ENCODE data around the gene NNMT. TPM values are rescaled to one million over a fixed set of nuclear protein-coding genes. Genes with fewer than 3 reads are reported as not detected.

NNMT gene
- total and polyA plus RNA-seq, 8 donors = 4.8 to 139 (median 61.9) TPM

DNA sequence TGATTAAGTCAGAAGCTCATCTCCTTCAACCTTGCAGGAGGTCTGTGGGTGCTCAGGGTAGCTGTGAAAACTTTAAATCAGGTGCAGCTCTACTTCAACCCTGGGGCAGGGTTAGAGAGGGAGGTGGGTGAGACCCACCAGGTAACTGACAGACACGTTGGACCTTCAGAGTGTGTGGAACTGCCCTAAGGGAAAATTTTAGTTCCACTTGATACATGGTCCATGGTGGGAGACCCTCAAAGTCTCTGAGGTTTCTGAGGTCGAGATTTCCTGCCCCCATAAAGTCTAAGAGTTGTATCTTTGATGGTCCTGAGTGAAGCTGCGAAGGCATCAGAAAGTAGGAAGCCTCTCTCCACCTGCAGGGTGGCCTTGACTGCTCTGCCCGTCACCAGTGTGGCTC lies 23.9 kb upstream of the NNMT start:
- FAIRE-seq (no peak), DNase-seq (no peak), ATAC-seq (no peak)
- TF ChIP-seq, protein P1, sequence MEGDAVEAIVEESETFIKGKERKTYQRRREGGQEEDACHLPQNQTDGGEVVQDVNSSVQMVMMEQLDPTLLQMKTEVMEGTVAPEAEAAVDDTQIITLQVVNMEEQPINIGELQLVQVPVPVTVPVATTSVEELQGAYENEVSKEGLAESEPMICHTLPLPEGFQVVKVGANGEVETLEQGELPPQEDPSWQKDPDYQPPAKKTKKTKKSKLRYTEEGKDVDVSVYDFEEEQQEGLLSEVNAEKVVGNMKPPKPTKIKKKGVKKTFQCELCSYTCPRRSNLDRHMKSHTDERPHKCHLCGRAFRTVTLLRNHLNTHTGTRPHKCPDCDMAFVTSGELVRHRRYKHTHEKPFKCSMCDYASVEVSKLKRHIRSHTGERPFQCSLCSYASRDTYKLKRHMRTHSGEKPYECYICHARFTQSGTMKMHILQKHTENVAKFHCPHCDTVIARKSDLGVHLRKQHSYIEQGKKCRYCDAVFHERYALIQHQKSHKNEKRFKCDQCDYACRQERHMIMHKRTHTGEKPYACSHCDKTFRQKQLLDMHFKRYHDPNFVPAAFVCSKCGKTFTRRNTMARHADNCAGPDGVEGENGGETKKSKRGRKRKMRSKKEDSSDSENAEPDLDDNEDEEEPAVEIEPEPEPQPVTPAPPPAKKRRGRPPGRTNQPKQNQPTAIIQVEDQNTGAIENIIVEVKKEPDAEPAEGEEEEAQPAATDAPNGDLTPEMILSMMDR (IDR thresholded peaks at IDR 0.05) = no peak
- H3K9me3 ChIP-seq = peaks cover 0 to 4% (median 0%) of the 10 kb centered on the region in 4 donors
- intact Hi-C loops (cut with DNase I) = no loop called here
- H3K4me1 ChIP-seq = no peaks in the 10 kb centered on the region
- WGBS, 2 donors = 56 to 58% methylated on average over 4 of the region's 4 CpGs
- H3K36me3 ChIP-seq = no peaks in the 10 kb centered on the region
- H3K27ac ChIP-seq = no peak overlapping the region
- no peaks in the 10 kb centered on the region for H3K27me3 ChIP-seq
- no peak overlapping the region for H3K4me3 ChIP-seq

DNA sequence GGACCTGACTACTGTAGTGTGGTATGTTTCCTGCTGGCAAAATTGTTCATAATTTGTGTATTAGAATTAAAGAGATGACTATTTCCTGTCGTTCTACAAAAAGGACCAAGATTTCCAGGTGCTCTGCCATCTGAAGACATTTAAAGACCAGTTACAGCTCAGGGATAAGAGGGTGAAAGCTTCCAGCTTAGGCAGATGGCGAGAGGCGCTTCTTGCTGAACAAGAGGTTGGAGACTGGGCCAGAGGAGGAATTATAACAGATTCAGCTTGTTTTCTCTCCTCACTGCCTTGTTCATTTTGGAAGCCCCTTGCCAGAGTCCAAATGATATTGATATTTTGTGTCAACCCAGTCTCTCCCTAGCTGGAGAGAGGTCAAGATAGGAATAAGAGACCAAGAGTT lies 23.1 kb upstream of the NNMT start:
- Histone ChIP-seq H3K27me3 (no peaks in the 10 kb centered on the region), H3K9me3 (peaks cover 0 to 4% (median 0%) of the 10 kb centered on the region in 4 donors), H3K27ac (no peak overlapping the region), H3K36me3 (no peaks in the 10 kb centered on the region), H3K4me1 (no peaks in the 10 kb centered on the region), H3K4me3 (no peak overlapping the region)
- 81 to 82% methylated on average over 3 of the region's 3 CpGs for WGBS, 2 donors
- ATAC-seq (no peak), FAIRE-seq (no peak), DNase-seq (no peak)
- TF ChIP-seq, protein P1 (IDR thresholded peaks at IDR 0.05) = no peak
- intact Hi-C loops (cut with DNase I) = no loop called here

DNA sequence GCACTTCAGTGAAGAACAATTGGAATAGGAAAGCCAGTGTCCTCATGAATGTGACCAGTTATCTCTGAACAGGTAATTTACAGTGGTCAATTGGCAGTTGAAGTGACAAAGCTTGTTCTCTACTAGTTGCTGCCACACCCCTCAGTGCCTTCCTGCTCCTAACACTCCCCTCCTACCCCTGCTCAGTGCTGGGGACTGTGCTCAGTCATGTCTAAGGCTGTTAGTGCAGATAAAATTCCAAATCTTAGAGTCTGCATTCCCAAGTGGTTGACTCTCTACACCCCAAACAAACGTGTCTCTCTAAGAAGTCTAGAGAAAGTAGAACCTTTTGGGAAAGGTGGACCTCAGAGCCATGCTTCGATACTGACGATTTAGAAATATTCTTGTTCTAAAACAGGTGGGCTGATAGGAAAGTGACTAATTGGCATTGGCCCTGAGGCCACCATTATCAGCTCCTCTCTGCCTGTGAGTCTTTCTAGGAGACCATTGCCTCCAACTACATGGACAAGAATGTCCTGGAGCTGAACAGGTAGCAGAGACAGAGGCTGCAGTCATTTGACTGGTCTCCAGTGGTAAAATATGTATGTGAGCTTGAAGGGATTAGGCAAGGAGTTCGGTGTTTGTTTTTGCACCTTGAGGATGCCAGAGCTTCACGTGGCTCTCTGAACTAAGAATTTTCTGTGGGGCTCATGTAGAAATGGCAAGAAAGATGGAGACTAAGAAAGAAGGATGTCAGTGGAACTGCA lies 22.1 kb upstream of the NNMT start:
- H3K36me3 ChIP-seq = no peaks in the 10 kb centered on the region
- H3K4me1 ChIP-seq = no peaks in the 10 kb centered on the region
- H3K9me3 ChIP-seq = peaks cover 0 to 4% (median 0%) of the 10 kb centered on the region in 4 donors
- no peak for DNase-seq
- H3K4me3 ChIP-seq = no peak overlapping the region
- no peaks in the 10 kb centered on the region for H3K27me3 ChIP-seq
- intact Hi-C loops (cut with DNase I) = no loop called here
- ATAC-seq = no peak
- WGBS, 2 donors = 57 to 67% methylated on average over 5 of the region's 5 CpGs
- FAIRE-seq = no peak
- TF ChIP-seq, protein P1 (IDR thresholded peaks at IDR 0.05) = no peak
- H3K27ac ChIP-seq = no peak overlapping the region

DNA sequence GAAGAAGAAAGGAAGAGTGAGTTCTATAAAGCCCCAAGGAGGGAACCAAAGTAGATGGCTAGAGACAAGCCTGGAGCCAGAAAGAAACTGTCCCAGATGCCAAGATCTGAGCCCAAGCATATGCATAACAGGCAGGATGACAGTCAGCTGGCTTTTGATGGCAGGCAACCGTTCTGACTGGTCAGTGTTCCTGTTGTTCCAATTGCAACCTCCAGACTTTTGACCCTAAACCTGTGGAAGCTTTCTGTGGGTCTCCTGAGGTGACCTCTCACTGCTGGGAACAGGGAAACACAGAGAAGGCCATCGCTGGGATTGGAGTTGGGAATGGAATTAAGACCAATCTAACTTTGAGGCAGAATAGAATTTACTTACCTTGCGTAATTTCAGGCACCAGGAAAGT lies 21.6 kb upstream of the NNMT start:
- Histone ChIP-seq H3K4me3 (no peak overlapping the region), H3K27me3 (no peaks in the 10 kb centered on the region), H3K4me1 (no peaks in the 10 kb centered on the region), H3K9me3 (peaks cover 0 to 4% (median 0%) of the 10 kb centered on the region in 4 donors), H3K27ac (no peak overlapping the region), H3K36me3 (no peaks in the 10 kb centered on the region)
- intact Hi-C loops (cut with DNase I) = no loop called here
- TF ChIP-seq, protein P1 (IDR thresholded peaks at IDR 0.05) = no peak
- no peak for ATAC-seq
- FAIRE-seq = no peak
- no peak for DNase-seq
- 55 to 62% methylated on average over 3 of the region's 3 CpGs for WGBS, 2 donors

DNA sequence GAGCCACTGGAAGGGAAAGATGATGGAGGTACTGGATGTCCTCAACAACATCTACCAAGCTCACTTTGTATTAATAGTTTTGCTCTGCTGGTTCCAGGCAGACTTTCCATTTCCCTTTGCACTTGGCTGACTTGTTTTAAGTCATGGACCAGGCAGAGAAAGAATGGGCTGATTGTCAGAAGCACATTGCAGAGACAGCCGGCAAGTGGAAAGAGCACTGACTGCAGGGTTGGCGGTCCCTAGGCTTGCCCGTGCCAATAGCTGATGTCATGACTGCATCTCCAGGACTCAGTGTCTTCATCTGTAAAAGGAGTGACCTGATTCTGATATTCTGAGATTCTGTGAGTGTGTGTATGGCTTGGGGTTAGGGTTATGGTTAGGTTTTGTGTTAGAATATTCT lies 20.9 kb upstream of the NNMT start:
- no peak for ATAC-seq
- intact Hi-C loops (cut with DNase I) = no loop called here
- Histone ChIP-seq H3K27me3 (no peaks in the 10 kb centered on the region), H3K9me3 (peaks cover 0 to 1% (median 0%) of the 10 kb centered on the region in 4 donors), H3K4me3 (no peak overlapping the region), H3K4me1 (no peaks in the 10 kb centered on the region), H3K27ac (no peak overlapping the region), H3K36me3 (no peaks in the 10 kb centered on the region)
- TF ChIP-seq, protein P1 (IDR thresholded peaks at IDR 0.05) = no peak
- WGBS, 2 donors = 54 to 57% methylated on average over 3 of the region's 3 CpGs
- no peak for DNase-seq
- FAIRE-seq = no peak
